Testis (tissue), 2 donors: Measurements from ENCODE around the gene GRK7.

ENCODE experiments used
- POLR2A ChIP-seq: fragments of 450-650 bp; IDR thresholded peaks from one replicate; pipeline ENCODE4 v1.6.1; 2017; ENCODE audit warnings: antibody characterized with exemption, mild to moderate bottlenecking, moderate library complexity
- TF ChIP-seq, protein P1 (sequence below), 3 experiments: fragments of 450-650 bp in 2 of 3; fragments of 200-600 bp in 1 of 3; sonication (generic) in 1 of 3; IDR thresholded peaks; one replicate each; pipeline ENCODE4 v1.5.1; 2016 to 2019; ENCODE audit warnings: antibody characterized with exemption in 3 of 3, mild to moderate bottlenecking in 2 of 3, moderate library complexity in 1 of 3

DNA sequence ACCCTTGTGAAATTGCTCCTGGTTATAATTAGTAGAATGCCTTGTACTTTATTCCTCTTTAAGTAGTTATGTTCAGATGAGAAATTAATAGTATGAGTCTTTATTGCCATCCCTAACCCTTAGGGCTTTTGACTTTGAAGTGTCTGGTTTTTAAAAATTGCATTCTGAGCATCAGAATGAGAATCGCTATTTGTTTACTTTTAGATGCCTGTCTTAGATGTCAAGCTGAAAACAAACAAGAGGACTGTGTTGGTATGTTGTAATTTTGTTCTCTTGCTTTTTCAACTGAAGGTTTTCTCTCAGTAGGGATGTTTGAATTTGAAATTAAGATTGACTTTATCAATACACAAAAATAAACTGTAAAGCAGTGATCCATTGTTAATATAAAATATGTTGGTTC, 19.9 kb upstream of the GRK7 start:
- TF ChIP-seq, protein P1, sequence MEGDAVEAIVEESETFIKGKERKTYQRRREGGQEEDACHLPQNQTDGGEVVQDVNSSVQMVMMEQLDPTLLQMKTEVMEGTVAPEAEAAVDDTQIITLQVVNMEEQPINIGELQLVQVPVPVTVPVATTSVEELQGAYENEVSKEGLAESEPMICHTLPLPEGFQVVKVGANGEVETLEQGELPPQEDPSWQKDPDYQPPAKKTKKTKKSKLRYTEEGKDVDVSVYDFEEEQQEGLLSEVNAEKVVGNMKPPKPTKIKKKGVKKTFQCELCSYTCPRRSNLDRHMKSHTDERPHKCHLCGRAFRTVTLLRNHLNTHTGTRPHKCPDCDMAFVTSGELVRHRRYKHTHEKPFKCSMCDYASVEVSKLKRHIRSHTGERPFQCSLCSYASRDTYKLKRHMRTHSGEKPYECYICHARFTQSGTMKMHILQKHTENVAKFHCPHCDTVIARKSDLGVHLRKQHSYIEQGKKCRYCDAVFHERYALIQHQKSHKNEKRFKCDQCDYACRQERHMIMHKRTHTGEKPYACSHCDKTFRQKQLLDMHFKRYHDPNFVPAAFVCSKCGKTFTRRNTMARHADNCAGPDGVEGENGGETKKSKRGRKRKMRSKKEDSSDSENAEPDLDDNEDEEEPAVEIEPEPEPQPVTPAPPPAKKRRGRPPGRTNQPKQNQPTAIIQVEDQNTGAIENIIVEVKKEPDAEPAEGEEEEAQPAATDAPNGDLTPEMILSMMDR (IDR thresholded peaks at IDR 0.05) = no peak
- no peak for TF ChIP-seq POLR2A
